GM19043 (cell line): ENCODE data around the gene KDR.

ENCODE experiments used
- ATAC-seq: cut with Tn5 transposase; IDR thresholded peaks from one replicate; pipeline ENCODE4 v1.9.1; 2021; ENCODE audit warnings: low read depth; ENCODE audit not compliant: unreplicated experiment

Gene KDR

GRCh38 chr4:55124322-55125076, 896 bp downstream of the KDR start:
- no peak for ATAC-seq

GRCh38 chr4:55123791-55124190, 1.6 kb downstream of the KDR start:
- ATAC-seq = no peak

GRCh38 chr4:55122235-55122634, 3.2 kb downstream of the KDR start:
- ATAC-seq = no peak

- ATAC-seq = no peak
Measured at GRCh38 chr4:55121246-55121645, 4.1 kb downstream of the KDR start.

- no peak for ATAC-seq
Measured at GRCh38 chr4:55118397-55118796, 7.0 kb downstream of the KDR start.

GRCh38 chr4:55117511-55117910, 7.9 kb downstream of the KDR start:
- no peak for ATAC-seq

GRCh38 chr4:55116450-55116849, 8.9 kb downstream of the KDR start:
- no peak for ATAC-seq

GRCh38 chr4:55111601-55112000, 13.8 kb downstream of the KDR start:
- no peak for ATAC-seq

- no peak for ATAC-seq
Measured at GRCh38 chr4:55110131-55110530, 15.3 kb downstream of the KDR start.

- no peak for ATAC-seq
Measured at GRCh38 chr4:55107054-55107453, 18.3 kb downstream of the KDR start.

- no peak for ATAC-seq
Measured at GRCh38 chr4:55103224-55103623, 22.2 kb downstream of the KDR start.

- no peak for ATAC-seq
Measured at GRCh38 chr4:55099816-55100215, 25.6 kb downstream of the KDR start.

GRCh38 chr4:55098456-55099204, 26.8 kb downstream of the KDR start:
- ATAC-seq = no peak

- no peak for ATAC-seq
Measured at GRCh38 chr4:55096619-55097018, 28.8 kb downstream of the KDR start.

- ATAC-seq = no peak
Measured at GRCh38 chr4:55096045-55096444, 29.4 kb downstream of the KDR start.

- ATAC-seq = no peak
Measured at GRCh38 chr4:55092504-55092903, 32.9 kb downstream of the KDR start.

GRCh38 chr4:55089916-55090315, 35.5 kb downstream of the KDR start:
- ATAC-seq = no peak

- ATAC-seq = no peak
Measured at GRCh38 chr4:55087913-55088260, 37.5 kb downstream of the KDR start.

- ATAC-seq = no peak
Measured at GRCh38 chr4:55087009-55087912, 38.1 kb downstream of the KDR start.

- ATAC-seq = no peak
Measured at GRCh38 chr4:55086578-55086977, 38.8 kb downstream of the KDR start.

- ATAC-seq = no peak
Measured at GRCh38 chr4:55083735-55084134, 41.7 kb downstream of the KDR start.
